Measurements from ENCODE around the gene SP8.

DNA sequence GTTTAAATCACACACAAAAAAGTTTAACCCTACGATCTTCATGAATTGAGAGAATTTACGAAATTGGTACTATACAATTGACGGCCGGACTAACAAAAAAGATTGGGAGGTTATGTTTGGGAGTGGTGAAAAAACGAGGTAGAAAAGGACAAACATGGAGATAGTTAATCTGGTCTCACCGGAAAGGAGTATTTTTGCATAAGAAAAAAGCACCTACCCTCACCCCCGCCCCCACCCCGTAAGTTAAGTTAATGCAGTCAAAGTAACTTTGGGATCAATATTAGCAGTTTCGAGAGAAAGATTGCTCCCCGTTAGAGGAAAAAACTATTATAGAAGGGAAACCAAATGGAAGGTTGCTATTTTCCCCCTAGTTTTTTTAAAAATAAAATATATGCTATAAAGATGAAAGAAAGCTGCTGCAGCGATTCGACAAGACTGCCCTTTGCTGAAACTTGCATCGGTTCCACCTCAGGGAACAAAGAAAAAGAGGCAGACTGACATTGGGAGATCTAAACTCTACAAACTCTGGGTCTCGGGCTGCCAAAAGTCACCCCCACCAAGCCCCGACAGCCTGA, 3.5 kb downstream of the SP8 start:
- TF ChIP-seq YY1 (IDR thresholded peaks at IDR 0.05; ENCODE audit: low read depth) (no peak), CTCF (IDR thresholded peaks at IDR 0.05) (no peak)
